Measurements from ENCODE around the gene DNAJC4. TPM values are rescaled to one million over a fixed set of nuclear protein-coding genes. Genes with fewer than 3 reads are reported as not detected.
A peak's percentile ranks its signal among the peaks of the same experiment; 100 is the strongest.

DNAJC4 gene
- total and polyA plus RNA-seq, 7 donors = 25.7 to 68.1 (median 29.6) TPM

DNA sequence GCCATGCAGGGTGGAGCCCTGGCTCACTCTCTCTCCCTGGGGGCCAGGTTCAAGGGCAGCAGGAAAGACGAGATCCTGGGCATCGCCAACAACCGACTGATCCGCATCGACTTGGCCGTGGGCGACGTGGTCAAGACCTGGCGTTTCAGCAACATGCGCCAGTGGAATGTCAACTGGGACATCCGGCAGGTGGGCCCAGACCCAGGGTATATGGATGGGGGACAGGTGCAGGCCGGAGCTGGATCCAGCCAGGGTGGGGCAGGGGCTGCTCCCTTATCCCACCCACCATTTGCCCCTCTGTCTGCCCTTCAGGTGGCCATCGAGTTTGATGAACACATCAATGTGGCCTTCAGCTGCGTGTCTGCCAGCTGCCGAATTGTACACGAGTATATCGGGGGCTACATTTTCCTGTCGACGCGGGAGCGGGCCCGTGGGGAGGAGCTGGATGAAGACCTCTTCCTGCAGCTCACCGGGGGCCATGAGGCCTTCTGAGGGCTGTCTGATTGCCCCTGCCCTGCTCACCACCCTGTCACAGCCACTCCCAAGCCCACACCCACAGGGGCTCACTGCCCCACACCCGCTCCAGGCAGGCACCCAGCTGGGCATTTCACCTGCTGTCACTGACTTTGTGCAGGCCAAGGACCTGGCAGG lies 7.2 kb upstream of the DNAJC4 start:
- Histone ChIP-seq H3K36me3 (peaks cover 0 to 21% (median 0%) of the 10 kb centered on the region in 4 donors), H3K9me3 (no peaks in the 10 kb centered on the region), H3K27me3 (no peaks in the 10 kb centered on the region), H3K4me1 (peaks cover 0 to 31% (median 26%) of the 10 kb centered on the region in 4 donors), H3K27ac (no peak overlapping the region), H3K4me3 (no peak overlapping the region)
- no peak for TF ChIP-seq EP300 (IDR thresholded peaks at IDR 0.05)
- no peak for TF ChIP-seq POLR2A (IDR thresholded peaks at IDR 0.05)
- TF ChIP-seq, protein P1, sequence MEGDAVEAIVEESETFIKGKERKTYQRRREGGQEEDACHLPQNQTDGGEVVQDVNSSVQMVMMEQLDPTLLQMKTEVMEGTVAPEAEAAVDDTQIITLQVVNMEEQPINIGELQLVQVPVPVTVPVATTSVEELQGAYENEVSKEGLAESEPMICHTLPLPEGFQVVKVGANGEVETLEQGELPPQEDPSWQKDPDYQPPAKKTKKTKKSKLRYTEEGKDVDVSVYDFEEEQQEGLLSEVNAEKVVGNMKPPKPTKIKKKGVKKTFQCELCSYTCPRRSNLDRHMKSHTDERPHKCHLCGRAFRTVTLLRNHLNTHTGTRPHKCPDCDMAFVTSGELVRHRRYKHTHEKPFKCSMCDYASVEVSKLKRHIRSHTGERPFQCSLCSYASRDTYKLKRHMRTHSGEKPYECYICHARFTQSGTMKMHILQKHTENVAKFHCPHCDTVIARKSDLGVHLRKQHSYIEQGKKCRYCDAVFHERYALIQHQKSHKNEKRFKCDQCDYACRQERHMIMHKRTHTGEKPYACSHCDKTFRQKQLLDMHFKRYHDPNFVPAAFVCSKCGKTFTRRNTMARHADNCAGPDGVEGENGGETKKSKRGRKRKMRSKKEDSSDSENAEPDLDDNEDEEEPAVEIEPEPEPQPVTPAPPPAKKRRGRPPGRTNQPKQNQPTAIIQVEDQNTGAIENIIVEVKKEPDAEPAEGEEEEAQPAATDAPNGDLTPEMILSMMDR (IDR thresholded peaks at IDR 0.05) = no peak
- TF ChIP-seq POLR2AphosphoS5 (IDR thresholded peaks at IDR 0.05) = no peak
- peak; percentile 63 for DNase-seq
- 77 to 87% methylated on average over 24 of the region's 24 CpGs for WGBS, 2 donors
- intact Hi-C loops (cut with DNase I) = no loop called here

DNA sequence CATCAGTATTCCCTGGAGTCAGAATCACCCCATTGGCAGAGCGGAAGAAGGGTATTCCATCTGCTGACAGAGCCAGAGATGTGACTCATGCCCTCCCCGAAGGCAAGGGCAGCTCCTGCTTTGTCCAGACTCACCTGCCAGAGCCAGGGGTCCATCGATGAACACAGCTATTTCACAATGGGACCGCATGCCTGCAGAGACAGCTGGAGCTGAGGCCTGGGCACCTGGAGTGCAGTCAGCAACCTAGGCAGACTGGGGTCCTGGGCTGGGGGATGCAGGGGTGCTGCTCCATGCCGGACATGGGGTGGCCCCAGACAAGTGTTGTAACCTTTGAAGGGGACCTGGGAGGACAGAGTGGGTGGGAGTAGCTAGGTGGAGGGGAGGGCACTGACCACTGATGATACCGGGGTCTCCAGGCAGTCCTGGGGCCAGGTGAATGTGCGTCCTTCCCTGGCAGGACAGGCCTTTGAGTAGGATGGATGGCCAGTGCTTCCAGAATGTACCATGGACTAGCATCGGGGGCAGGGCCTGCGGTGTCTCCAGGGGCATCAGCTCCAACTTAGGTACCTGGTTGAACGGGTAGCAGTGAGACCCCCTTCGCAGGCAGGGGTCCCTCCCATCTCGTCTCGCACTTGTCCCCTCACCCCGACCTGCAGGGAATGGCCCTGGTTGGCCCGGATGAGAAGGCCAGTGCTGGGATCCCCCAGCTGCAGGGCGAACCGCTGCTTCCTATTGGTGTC lies 6.0 kb upstream of the DNAJC4 start:
- Histone ChIP-seq H3K9me3 (no peaks in the 10 kb centered on the region), H3K27me3 (no peaks in the 10 kb centered on the region), H3K4me1 (peaks cover 0 to 43% (median 30%) of the 10 kb centered on the region in 4 donors), H3K27ac (no peak overlapping the region), H3K36me3 (peaks cover 0 to 21% (median 0%) of the 10 kb centered on the region in 4 donors), H3K4me3 (no peak overlapping the region)
- DNase-seq = peak; percentile 68
- TF ChIP-seq POLR2A (IDR thresholded peaks at IDR 0.05) (no peak), EP300 (IDR thresholded peaks at IDR 0.05) (no peak), POLR2AphosphoS5 (IDR thresholded peaks at IDR 0.05) (no peak)
- TF ChIP-seq, protein P1 (IDR thresholded peaks at IDR 0.05) = no peak
- intact Hi-C loops (cut with DNase I) = no loop called here
- WGBS, 2 donors = 90 to 93% methylated on average over 17 of the region's 17 CpGs

DNA sequence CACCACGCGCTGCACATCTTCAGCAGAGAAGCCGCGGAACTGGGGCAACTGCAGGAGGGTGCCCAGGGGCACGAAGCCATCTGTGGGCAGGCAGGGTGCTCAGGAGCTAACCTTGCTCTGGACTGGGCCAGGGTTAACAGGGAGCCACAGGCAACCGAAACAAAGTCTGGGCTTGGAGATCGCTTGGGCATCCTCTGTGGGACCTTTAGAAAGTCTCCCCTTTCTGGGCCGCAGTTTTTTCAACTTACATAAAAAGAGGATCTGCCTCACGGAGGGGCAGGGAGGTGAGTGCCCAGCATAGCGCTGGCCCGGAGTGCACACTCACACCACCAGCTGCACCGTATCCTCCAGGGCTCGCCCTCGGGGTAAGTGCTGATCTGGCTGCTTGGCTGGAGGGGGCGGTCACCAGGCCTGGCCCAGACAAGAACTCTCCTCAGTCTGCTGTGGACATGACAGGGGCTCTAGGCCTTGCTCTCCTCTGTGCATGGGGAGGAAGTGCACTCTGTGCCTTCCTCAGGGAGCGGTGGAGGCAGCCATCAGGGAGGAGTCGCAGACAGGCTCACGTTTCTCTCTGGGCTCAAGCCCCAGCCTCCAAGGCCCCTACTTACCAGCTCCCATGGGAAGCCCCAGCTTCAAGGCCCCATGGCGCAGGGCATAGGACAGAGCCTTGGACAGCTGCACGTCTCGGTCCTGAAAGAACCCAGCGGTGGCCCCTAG lies 5.3 kb upstream of the DNAJC4 start:
- H3K4me1 ChIP-seq = peaks cover 0 to 50% (median 36%) of the 10 kb centered on the region in 4 donors
- peak; percentile 70 for DNase-seq
- WGBS, 2 donors = 59 to 65% methylated on average over 22 of the region's 22 CpGs
- no peaks in the 10 kb centered on the region for H3K27me3 ChIP-seq
- no peaks in the 10 kb centered on the region for H3K9me3 ChIP-seq
- intact Hi-C loops (cut with DNase I) = loop anchor here (5.0 kb wide), 1 partner anchor 38 kb away; the partner anchor contains the start of gene STIP1
- peaks cover 0 to 21% (median 0%) of the 10 kb centered on the region in 4 donors for H3K36me3 ChIP-seq
- peak overlapping the region; percentile 71 to 89 (median 80) for H3K4me3 ChIP-seq
- TF ChIP-seq EP300 (IDR thresholded peaks at IDR 0.05) (no peak), POLR2A (IDR thresholded peaks at IDR 0.05) (no peak), POLR2AphosphoS5 (IDR thresholded peaks at IDR 0.05) (no peak)
- TF ChIP-seq, protein P1 (IDR thresholded peaks at IDR 0.05) = no peak
- H3K27ac ChIP-seq = peak overlapping the region; percentile 89 to 94 (median 92)

DNA sequence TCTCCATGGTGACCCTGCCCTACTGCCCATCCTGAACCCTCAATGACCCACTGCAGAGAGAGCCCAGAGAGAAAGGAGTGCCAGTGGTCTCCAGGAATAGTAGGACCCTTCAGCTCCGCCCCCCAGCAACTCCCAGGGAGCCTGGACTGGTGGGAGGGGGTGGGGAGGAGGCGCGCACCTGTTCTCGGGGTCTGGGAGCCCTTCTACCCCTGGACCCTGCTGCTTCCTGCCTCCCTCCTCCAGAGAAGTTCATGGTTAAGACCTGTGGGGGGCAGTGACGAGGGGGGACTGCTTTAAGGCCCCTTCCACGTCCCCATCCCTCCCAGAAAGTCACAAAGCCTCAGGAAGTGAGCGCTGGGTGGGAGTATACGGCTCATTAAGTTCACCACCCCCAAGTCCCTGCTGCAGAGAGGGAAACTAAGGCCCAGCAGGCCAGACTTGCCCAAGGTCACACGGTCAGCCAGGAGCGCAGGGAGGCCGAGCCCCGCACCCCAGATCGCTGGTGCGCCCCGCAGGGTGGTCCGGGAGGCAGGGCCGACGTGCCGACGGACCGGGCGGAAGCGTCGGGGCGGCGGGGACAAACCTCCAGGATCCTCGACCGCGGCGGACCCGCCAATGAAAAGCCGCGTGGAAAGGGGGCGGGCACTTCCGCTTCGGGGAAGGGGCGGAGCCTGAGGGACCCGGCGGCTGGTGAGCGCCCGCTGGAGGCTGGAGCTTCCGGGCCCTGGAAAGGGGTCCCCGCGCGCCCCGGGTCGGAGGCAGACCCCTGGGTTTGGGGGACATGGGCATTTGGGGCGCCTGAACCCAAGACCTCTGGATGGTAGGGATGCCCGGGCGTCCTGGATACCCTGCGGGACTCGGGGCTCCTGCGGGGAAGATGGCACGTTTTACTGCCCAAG lies 4.5 kb upstream of the DNAJC4 start, which contains the start of the genes NUDT22 and TRPT1:
TSS of gene NUDT22 (plus strand) at position 667 of the 899 bp plus-strand sequence. CDS start 379 bp downstream, outside the sequence.
TSS of gene TRPT1 (minus strand) at position 579 of the 899 bp plus-strand sequence. CDS start at position 253, 326 bp downstream.
- peak within 1 kb of the TSS; percentile 89 to 94 (median 92) for H3K27ac ChIP-seq
- peak; percentile 96 for DNase-seq
- peaks cover 0 to 14% (median 0%) of the 10 kb centered on the region in 4 donors for H3K36me3 ChIP-seq
- TF ChIP-seq POLR2A (IDR thresholded peaks at IDR 0.05) = peak; percentile 90 to 95
- TF ChIP-seq, protein P1 (IDR thresholded peaks at IDR 0.05) = peak in 1 of 4 experiments; percentile 18
- peak; percentile 88 to 96 (median 92) for TF ChIP-seq POLR2AphosphoS5 (IDR thresholded peaks at IDR 0.05)
- no peak for TF ChIP-seq EP300 (IDR thresholded peaks at IDR 0.05)
- H3K4me1 ChIP-seq = peaks cover 0 to 53% (median 37%) of the 10 kb centered on the region in 4 donors
- intact Hi-C loops (cut with DNase I) = loop anchor here (5.0 kb wide), 1 partner anchor 39 kb away; the partner anchor contains the start of gene STIP1
- H3K4me3 ChIP-seq = peak within 1 kb of the TSS; percentile 71 to 89 (median 80)
- 1% methylated on average over 54 of the region's 54 CpGs for WGBS, 2 donors
- H3K27me3 ChIP-seq = no peaks in the 10 kb centered on the region
- no peaks in the 10 kb centered on the region for H3K9me3 ChIP-seq

Data from sigmoid colon (tissue), 7 donors.